GM12801 (cell line): ENCODE results near the gene SLC35E1.

ENCODE experiments used
- TF ChIP-seq, protein P1 (sequence below): IDR thresholded peaks from one replicate; pipeline ENCODE4 v1.5.1; 2011; ENCODE audit warnings: control low read depth; ENCODE audit not compliant: insufficient read length; ENCODE audit errors: extremely low read depth

SLC35E1 gene

DNA sequence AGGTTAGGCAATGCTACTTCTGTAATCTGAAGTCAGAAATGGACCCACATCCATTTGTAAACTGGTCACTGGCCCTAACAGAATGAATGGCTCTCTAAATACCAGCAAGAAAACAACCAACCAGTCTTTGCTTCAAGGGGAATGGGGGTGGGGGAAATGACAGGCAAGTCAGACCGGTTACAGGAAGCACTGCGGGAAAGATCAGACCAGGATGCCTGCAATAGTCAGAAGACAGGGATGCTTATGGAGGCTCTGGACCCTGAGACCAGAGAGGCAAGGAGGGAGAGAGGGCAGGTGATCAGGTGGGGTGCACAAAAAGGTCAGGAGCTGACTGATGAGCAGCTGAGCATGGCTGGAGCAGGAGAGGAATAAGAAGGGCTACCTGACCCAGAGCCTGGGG lies 42.7 kb upstream of the SLC35E1 start:
- TF ChIP-seq, protein P1, sequence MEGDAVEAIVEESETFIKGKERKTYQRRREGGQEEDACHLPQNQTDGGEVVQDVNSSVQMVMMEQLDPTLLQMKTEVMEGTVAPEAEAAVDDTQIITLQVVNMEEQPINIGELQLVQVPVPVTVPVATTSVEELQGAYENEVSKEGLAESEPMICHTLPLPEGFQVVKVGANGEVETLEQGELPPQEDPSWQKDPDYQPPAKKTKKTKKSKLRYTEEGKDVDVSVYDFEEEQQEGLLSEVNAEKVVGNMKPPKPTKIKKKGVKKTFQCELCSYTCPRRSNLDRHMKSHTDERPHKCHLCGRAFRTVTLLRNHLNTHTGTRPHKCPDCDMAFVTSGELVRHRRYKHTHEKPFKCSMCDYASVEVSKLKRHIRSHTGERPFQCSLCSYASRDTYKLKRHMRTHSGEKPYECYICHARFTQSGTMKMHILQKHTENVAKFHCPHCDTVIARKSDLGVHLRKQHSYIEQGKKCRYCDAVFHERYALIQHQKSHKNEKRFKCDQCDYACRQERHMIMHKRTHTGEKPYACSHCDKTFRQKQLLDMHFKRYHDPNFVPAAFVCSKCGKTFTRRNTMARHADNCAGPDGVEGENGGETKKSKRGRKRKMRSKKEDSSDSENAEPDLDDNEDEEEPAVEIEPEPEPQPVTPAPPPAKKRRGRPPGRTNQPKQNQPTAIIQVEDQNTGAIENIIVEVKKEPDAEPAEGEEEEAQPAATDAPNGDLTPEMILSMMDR = no peak

DNA sequence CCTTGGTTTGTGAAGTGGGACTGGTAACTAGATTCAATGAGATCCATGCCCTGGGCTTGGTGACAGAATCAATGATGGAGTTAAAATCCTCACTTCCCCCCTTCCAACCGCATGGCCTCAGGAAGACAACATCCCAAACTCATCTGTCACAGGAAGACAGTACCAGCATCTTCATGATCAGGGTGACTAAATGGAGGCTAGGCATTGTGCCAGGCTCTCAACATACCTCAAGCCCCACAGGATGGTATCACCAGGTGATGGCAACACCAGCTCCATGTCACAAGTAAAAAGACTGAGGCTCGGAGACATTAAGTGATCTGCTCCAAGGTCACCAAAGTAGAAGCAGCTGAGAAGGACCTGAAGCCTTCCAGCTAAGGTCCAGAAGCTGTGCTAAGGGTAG lies 41.6 kb upstream of the SLC35E1 start:
- TF ChIP-seq, protein P1 = no peak

DNA sequence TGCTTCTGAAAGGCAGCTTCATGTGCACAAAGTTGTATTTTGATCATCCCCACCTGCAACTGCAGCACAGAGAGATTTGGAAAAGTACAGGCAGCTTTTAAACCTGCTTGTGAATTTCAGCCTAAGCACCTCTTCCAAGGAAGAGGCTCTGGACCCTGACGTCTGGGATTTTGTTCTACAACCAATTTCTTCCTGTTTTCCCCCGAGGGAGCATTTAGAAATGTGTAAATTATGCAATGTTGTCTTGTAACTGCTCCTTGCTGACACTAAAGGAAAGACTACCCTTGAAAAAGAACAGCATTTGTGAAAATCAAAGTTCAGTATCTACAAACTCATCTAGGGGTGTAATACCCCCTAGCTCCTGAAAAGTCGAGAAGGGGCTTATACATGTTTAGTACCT lies 40.4 kb upstream of the SLC35E1 start:
- TF ChIP-seq, protein P1 = no peak

DNA sequence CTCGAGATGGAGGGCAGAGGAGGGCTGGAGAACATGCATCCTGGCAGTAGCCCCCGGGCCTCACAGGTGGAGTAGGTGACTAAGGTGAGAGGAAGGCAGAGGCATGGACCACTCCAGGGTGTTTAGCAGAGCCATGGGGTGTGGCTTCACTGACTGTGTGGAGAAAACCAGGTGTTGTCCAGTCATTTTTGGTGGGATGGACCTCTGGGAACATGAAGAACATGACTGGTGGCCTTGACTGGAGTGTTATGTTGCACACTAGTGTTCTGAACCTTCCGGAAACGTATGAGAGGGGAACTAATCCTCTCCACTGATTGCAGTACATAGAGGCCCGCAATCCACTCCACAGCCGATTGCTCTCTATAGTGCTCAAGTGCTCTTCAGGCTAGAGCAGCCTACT lies 38.9 kb upstream of the SLC35E1 start:
- TF ChIP-seq, protein P1 = no peak

DNA sequence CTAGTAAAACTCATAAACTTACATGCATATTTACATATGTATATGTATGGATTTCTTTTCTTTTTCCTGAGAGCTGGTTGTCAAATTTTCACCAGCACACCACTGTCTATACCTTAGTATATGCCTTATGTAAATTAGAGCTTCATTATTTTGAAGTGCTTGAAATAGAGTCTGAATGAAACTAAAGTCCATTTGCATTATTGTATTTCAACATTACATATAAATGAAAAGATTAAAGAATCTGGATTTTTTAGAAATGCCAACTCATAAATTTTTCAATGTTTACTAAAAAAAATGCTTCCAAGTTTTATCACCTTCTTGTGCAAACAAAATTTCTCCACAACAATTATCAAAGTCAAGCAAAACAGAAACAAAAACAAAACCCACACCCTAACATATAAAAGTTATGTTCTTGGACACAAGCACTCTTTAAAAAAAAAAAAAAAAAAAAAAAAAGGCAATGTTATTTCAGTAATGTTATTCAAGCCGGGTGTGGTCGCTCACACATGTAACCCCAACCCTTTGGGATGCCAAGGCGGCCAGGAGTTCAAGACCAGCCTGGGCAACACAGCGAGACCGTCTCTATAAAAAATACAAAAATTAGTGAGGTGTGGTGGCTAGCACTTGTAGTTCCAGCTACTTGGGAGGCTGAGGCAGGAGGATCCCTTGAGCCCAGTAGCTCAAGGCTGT lies 37.4 kb upstream of the SLC35E1 start:
- TF ChIP-seq, protein P1 = no peak

DNA sequence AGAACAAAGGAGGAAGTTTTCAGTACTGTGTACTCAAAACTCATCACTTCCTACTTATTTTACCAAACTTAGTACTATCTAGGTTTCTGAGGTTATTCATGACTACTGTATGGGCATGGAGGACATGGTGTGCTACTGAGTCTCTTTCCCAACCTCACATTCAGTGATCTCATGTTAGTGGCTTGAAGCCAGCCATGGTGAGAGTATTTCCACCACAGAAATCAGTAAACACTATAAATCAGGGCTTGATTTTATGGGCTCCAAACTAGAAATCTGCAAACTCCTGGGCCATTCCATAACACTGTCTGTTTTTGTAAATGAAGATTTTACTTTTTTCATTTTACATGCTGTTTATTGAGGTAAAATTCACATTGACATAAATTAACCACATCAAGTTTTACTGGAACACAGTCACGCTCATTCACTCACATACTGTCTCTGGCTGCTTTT lies 36.1 kb upstream of the SLC35E1 start:
- TF ChIP-seq, protein P1 = no peak

DNA sequence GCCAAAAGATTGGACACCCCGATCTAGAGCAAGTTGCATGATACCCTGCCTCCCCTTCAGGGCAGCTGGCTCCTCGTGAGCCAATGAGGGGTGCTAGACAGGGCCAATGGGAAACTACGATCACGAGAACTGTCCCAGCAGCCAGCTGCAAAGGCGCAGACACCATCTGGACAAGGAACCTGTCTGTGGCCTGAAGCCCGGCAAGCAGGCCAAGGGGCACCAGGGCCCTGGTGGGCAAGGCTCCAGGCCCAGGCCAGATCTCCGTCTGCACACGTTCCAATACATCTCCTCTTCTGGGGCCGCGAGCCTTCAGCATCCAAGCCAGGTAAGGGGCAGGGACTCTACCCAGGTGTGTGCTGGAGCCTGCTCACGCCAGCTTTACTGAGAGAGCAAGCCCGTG lies 35.6 kb upstream of the SLC35E1 start:
- TF ChIP-seq, protein P1 = no peak
